ENCODE results near the gene TNFRSF13B. TPM values are rescaled to one million over a fixed set of nuclear protein-coding genes. Genes with fewer than 3 reads are reported as not detected.

The TNFRSF13B gene
- total and polyA plus RNA-seq, 12 donors: not detected

DNA sequence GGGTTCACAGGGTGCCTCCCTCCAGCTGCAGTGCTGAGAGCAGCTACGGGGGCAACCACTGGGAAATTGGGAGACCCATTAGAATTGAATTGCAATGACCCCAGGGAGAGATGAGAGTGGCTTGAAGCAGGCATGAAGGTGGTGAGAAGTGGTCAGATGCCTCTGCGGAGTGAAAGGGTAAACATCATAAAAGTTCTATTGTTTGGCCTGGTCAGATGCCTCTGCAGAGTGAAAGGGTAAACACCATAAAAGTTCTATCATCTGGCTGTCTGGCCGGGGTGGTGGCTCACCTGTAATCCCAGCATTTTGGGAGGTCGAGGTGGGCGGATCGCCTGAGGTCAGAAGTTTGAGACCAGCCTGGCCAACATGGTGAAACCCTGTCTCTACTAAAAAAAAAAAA is 53.5 kb downstream of the TNFRSF13B start:
- Histone ChIP-seq H3K27ac (no peak overlapping the region), H3K36me3 (no peaks in the 10 kb centered on the region), H3K4me3 (no peak overlapping the region), H3K9me3 (no peaks in the 10 kb centered on the region), H3K27me3 (peaks cover 0 to 3% (median 0%) of the 10 kb centered on the region in 7 donors), H3K4me1 (no peaks in the 10 kb centered on the region)
- TF ChIP-seq, protein P1, sequence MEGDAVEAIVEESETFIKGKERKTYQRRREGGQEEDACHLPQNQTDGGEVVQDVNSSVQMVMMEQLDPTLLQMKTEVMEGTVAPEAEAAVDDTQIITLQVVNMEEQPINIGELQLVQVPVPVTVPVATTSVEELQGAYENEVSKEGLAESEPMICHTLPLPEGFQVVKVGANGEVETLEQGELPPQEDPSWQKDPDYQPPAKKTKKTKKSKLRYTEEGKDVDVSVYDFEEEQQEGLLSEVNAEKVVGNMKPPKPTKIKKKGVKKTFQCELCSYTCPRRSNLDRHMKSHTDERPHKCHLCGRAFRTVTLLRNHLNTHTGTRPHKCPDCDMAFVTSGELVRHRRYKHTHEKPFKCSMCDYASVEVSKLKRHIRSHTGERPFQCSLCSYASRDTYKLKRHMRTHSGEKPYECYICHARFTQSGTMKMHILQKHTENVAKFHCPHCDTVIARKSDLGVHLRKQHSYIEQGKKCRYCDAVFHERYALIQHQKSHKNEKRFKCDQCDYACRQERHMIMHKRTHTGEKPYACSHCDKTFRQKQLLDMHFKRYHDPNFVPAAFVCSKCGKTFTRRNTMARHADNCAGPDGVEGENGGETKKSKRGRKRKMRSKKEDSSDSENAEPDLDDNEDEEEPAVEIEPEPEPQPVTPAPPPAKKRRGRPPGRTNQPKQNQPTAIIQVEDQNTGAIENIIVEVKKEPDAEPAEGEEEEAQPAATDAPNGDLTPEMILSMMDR (IDR thresholded peaks at IDR 0.05): no peak
- intact Hi-C loops (cut with DNase I): loop anchor here in 2 of 10 donors (5.0 kb wide), 1 partner anchor 74 kb away; no protein-coding TSS in a partner anchor
- ATAC-seq (no peak), DNase-seq (no peak)
- WGBS, 2 donors: 93 to 96% methylated on average over 6 of the region's 6 CpGs

GRCh38 chr17:16917671-16918394 is 54.1 kb downstream of the TNFRSF13B start:
- Histone ChIP-seq H3K9me3 (no peaks in the 10 kb centered on the region), H3K4me3 (no peak overlapping the region), H3K36me3 (no peaks in the 10 kb centered on the region), H3K4me1 (no peaks in the 10 kb centered on the region), H3K27me3 (peaks cover 0 to 3% (median 0%) of the 10 kb centered on the region in 7 donors), H3K27ac (no peak overlapping the region)
- TF ChIP-seq, protein P1 (IDR thresholded peaks at IDR 0.05): no peak
- ATAC-seq: no peak
- intact Hi-C loops (cut with DNase I): loop anchor here in 2 of 10 donors (5.0 kb wide), 1 partner anchor 74 kb away; no protein-coding TSS in a partner anchor
- WGBS, 2 donors: 93% methylated on average over 7 of the region's 7 CpGs
- DNase-seq: no peak

- Histone ChIP-seq H3K27ac (no peak overlapping the region), H3K4me1 (peaks cover 0 to 10% (median 0%) of the 10 kb centered on the region in 9 donors), H3K36me3 (no peaks in the 10 kb centered on the region), H3K9me3 (no peaks in the 10 kb centered on the region), H3K4me3 (no peak overlapping the region), H3K27me3 (peaks cover 0 to 3% (median 0%) of the 10 kb centered on the region in 7 donors)
- DNase-seq (no peak), ATAC-seq (no peak)
- 95 to 100% methylated on average over 5 of the region's 5 CpGs for WGBS, 2 donors
- intact Hi-C loops (cut with DNase I): loop anchor here in 2 of 10 donors (5.0 kb wide), 1 partner anchor 76 kb away; no protein-coding TSS in a partner anchor
- TF ChIP-seq, protein P1 (IDR thresholded peaks at IDR 0.05): no peak
These were observed 55.4 kb downstream of the TNFRSF13B start for GRCh38 chr17:16916557-16916920.

- DNase-seq (peak in 1 of 2 donors; percentile 53), ATAC-seq (peak in 4 of 8 donors; percentile 18 to 33 (median 30))
- H3K36me3 ChIP-seq: no peaks in the 10 kb centered on the region
- WGBS, 2 donors: 61 to 66% methylated on average over 11 of the region's 11 CpGs
- TF ChIP-seq, protein P1 (IDR thresholded peaks at IDR 0.05): peak in 7 of 9 donors; percentile 25 to 57 (median 40)
- intact Hi-C loops (cut with DNase I): loop anchor here in 2 of 10 donors (5.0 kb wide), 1 partner anchor 76 kb away; no protein-coding TSS in a partner anchor
- no peaks in the 10 kb centered on the region for H3K9me3 ChIP-seq
- peaks cover 0 to 3% (median 0%) of the 10 kb centered on the region in 7 donors for H3K27me3 ChIP-seq
- peaks cover 0 to 16% (median 4%) of the 10 kb centered on the region in 9 donors for H3K4me1 ChIP-seq
- H3K4me3 ChIP-seq: no peak overlapping the region
- no peak overlapping the region for H3K27ac ChIP-seq
These were observed 56.0 kb downstream of the TNFRSF13B start for GRCh38 chr17:16915752-16916556.
